ENCODE data around the gene TEX52.
A peak's percentile ranks its signal among the peaks of the same experiment; 100 is the strongest.

TEX52 gene

DNA sequence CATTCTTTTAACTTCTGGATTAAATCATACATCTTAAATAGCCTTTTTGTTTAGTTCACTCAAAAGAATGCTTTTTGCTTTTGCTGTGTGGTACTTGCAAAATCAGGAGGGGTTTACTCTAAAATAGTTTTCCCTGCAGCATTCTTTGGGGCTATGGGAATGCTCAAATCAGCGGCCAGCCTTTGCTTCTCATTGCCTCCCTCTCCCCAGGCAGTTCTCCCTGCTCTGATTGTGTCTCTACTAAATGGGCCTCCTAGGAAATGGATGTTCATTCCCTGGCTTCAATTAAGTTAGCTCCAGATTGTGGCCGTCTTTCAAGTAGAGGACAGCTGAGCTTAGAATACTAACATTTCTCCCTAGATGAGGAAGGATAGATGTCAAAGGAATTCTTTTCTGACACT, 38.2 kb upstream of the TEX52 start:
- no peak overlapping the region for H3K4me3 ChIP-seq (ENCODE audit: control insufficient read depth, low read depth, low read length)
- DNase-seq (ENCODE audit: low read depth) = no peak
- TF ChIP-seq CTCF (IDR thresholded peaks at IDR 0.05; ENCODE audit: control insufficient read depth, insufficient read depth, low read depth, low read length, missing control alignments) = no peak

DNA sequence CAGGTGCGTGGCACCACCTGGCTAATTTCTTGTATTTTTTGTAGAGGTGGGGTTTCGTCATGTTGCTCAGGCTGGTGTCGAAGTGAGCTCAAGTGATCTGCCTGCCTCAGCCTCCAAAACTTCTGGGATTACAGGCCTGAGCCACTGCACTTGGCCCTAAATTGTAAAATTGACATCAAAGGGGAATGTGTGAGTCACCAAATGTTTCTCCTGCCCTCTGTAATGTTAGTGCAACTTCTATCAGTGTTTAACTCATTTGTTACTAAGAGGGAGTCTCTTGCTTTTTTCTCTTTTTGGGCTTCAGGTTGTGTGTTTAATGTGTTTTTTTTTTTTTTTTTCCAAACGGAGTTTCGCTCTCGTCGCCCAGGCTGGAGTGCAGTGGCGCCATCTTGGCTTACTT, 36.2 kb upstream of the TEX52 start:
- TF ChIP-seq CTCF (IDR thresholded peaks at IDR 0.05; ENCODE audit: control insufficient read depth, insufficient read depth, low read depth, low read length, missing control alignments) = no peak
- DNase-seq (ENCODE audit: low read depth) = peak; percentile 86
- H3K4me3 ChIP-seq (ENCODE audit: control insufficient read depth, low read depth, low read length) = peak overlapping the region; percentile 89

DNA sequence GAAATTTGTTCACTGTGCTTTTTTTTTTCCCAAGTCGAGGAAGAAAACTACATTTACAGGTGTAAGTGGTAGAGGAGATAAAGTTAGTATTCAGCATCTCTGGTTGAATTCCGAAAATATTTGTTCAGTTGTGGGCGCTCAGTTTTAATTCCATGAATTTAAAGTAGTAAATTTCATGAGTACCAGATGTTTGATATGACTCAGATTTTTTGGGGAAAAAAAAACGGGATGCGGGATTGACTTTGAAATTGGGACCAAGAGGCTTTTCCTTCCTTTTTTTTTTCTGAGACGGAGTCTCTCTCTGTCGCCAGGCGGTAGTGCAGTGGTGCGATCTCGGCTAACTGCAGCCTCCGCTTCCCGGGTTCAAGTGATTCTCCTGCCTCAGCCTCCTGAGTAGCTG, 35.4 kb upstream of the TEX52 start:
- TF ChIP-seq CTCF (IDR thresholded peaks at IDR 0.05; ENCODE audit: control insufficient read depth, insufficient read depth, low read depth, low read length, missing control alignments) = no peak
- H3K4me3 ChIP-seq (ENCODE audit: control insufficient read depth, low read depth, low read length) = peak overlapping the region; percentile 89
- DNase-seq (ENCODE audit: low read depth) = no peak

GRCh38 chr12:2891240-2892053, 34.6 kb upstream of the TEX52 start:
- DNase-seq (ENCODE audit: low read depth) = no peak
- TF ChIP-seq CTCF (IDR thresholded peaks at IDR 0.05; ENCODE audit: control insufficient read depth, insufficient read depth, low read depth, low read length, missing control alignments) = no peak
- peak overlapping the region; percentile 89 for H3K4me3 ChIP-seq (ENCODE audit: control insufficient read depth, low read depth, low read length)

DNA sequence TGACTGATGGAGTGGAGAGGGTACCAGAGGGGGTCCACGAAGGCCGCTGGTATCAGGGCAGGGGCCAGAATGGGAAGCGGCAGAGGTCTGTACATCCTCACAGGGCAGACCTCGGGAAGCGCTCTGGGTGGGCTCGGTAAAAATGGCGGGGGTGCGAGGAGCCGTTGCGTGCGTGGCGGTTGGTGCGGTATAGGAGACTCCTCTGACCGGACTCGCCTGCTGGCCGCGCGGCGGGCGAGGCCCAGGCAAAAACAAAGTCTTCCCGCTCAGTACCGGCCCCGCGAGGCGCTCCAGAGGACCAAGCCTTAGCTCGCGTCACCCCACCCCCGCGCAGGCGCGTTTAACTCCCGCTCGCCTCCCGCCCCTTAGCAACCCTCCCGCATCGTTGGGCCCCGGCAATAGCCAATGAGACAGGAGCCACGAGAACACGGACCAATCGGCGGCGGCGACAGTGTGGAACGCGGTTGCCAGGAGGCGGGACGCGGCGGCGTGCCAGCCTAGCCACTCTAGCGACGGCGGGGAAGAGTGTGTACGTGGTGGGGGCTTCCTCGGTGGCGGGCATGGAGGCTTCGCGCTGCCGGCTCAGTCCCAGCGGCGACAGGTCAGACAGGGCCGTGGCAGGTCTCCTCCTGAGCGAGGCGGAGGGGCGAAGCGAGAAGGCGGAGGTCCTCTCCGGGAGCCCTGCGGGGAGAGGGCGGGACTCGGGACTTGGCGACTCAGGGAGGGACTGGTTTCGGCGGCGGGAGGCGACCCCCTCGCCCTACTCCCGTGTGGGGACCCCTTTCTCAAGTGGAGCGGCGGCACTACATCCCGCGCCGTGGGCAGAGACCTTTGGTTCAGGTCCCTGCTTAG, 33.8 kb upstream of the TEX52 start, which contains the start of gene TULP3:
TSS of gene TULP3 (plus strand) at position 504 of the 852 bp plus-strand sequence. CDS start at position 561, 57 bp downstream.
- TF ChIP-seq CTCF (IDR thresholded peaks at IDR 0.05; ENCODE audit: control insufficient read depth, insufficient read depth, low read depth, low read length, missing control alignments) = peak; percentile 6
- peak within 1 kb of the TSS; percentile 89 for H3K4me3 ChIP-seq (ENCODE audit: control insufficient read depth, low read depth, low read length)
- peak; percentile 87 for DNase-seq (ENCODE audit: low read depth)

GRCh38 chr12:2890001-2890387, 33.2 kb upstream of the TEX52 start:
- H3K4me3 ChIP-seq (ENCODE audit: control insufficient read depth, low read depth, low read length) = peak overlapping the region; percentile 53
- TF ChIP-seq CTCF (IDR thresholded peaks at IDR 0.05; ENCODE audit: control insufficient read depth, insufficient read depth, low read depth, low read length, missing control alignments) = no peak
- DNase-seq (ENCODE audit: low read depth) = no peak

All from AG09309 (cell line).